ENCODE measurements around the gene RAB40C.

The RAB40C gene

GRCh38 chr16:630249-630814 is 40.5 kb downstream of the RAB40C start:
- no peak for TF ChIP-seq CTCF (IDR thresholded peaks at IDR 0.05; ENCODE audit: low read depth, low read length)
- H3K4me3 ChIP-seq (replicated peaks in 1 of 2; ENCODE audit: low read depth in 2 of 2, low read length in 2 of 2), result no peak overlapping the region

GRCh38 chr16:630815-631405 is 41.0 kb downstream of the RAB40C start, which contains the start of gene WFIKKN1:
Gene WFIKKN1, plus strand, starts transcription at chr16:630985. Its CDS starts 269 bp downstream, at chr16:631254.
- no peak within 1 kb of the TSS for H3K4me3 ChIP-seq (replicated peaks in 1 of 2; ENCODE audit: low read depth in 2 of 2, low read length in 2 of 2)
- TF ChIP-seq CTCF (IDR thresholded peaks at IDR 0.05; ENCODE audit: low read depth, low read length), result no peak
- no peak for DNase-seq (ENCODE audit: low read depth in 2 of 2)

More at GRCh38 chr16:630249-630814, 40.5 kb downstream of the RAB40C start:
- no peak for DNase-seq (ENCODE audit: low read depth in 2 of 2)

GRCh38 chr16:631808-632358 is 42.0 kb downstream of the RAB40C start:
- no peak overlapping the region for H3K4me3 ChIP-seq (replicated peaks in 1 of 2; ENCODE audit: low read depth in 2 of 2, low read length in 2 of 2)
- no peak for TF ChIP-seq CTCF (IDR thresholded peaks at IDR 0.05; ENCODE audit: low read depth, low read length)
- no peak for DNase-seq (ENCODE audit: low read depth in 2 of 2)

- no peak for TF ChIP-seq CTCF (IDR thresholded peaks at IDR 0.05; ENCODE audit: low read depth, low read length)
Measured at GRCh38 chr16:632486-633335, 42.8 kb downstream of the RAB40C start.

GRCh38 chr16:633336-634050 is 43.6 kb downstream of the RAB40C start:
- no peak overlapping the region for H3K4me3 ChIP-seq (replicated peaks in 1 of 2; ENCODE audit: low read depth in 2 of 2, low read length in 2 of 2)
- no peak for TF ChIP-seq CTCF (IDR thresholded peaks at IDR 0.05; ENCODE audit: low read depth, low read length)
- DNase-seq (ENCODE audit: low read depth in 2 of 2), result no peak

More at GRCh38 chr16:632486-633335, 42.8 kb downstream of the RAB40C start:
- no peak overlapping the region for H3K4me3 ChIP-seq (replicated peaks in 1 of 2; ENCODE audit: low read depth in 2 of 2, low read length in 2 of 2)
- DNase-seq (ENCODE audit: low read depth in 2 of 2), result no peak

- DNase-seq (ENCODE audit: low read depth in 2 of 2), result no peak
- H3K4me3 ChIP-seq (replicated peaks in 1 of 2; ENCODE audit: low read depth in 2 of 2, low read length in 2 of 2), result no peak overlapping the region
- no peak for TF ChIP-seq CTCF (IDR thresholded peaks at IDR 0.05; ENCODE audit: low read depth, low read length)
Measured at GRCh38 chr16:634051-634670, 44.3 kb downstream of the RAB40C start.

All from cardiac fibroblast (primary cell).